Kidney capillary endothelial cell (primary cell): ENCODE measurements around the gene NCAPD2.

Experiments used
- DNase-seq: peaks from one replicate; pipeline ENCODE4 v3.0.0-alpha.2; 2018; ENCODE audit warnings: low spot score

Gene NCAPD2

GRCh38 chr12:6574576-6575295 lies 80.8 kb downstream of the NCAPD2 start:
- no peak for DNase-seq

GRCh38 chr12:6575648-6576047 lies 81.7 kb downstream of the NCAPD2 start:
- no peak for DNase-seq
